Fibroblast of villous mesenchyme (primary cell): ENCODE results near the gene SPACA6. TPM values are rescaled to one million over a fixed set of nuclear protein-coding genes. Genes with fewer than 3 reads are reported as not detected.
A peak's percentile ranks its signal among the peaks of the same experiment; 100 is the strongest.

Experiments used
- DNase-seq: peaks from one replicate; pipeline ENCODE4 v3.0.0-alpha.2; 2010; ENCODE audit warnings: low read depth
- H3K4me3 ChIP-seq: 2 replicates; pipeline ENCODE4 v1.5.1; 2011; ENCODE audit warnings: low read depth, mild to moderate bottlenecking, low read length
- total RNA-seq: library from RNA; depleted of rRNA; stranded (reverse); fragments of >200 nt; gene quantifications from 2 replicates; pipeline ENCODE4 v1.2.3, GENCODE V29; 2012
- TF ChIP-seq, protein P1 (sequence below): IDR thresholded peaks from 2 replicates; pipeline ENCODE4 v1.5.1; 2012; ENCODE audit warnings: low read depth, mild to moderate bottlenecking, low read length; ENCODE audit not compliant: insufficient read depth

SPACA6 gene
- total RNA-seq, 1 donor: 10.8 TPM

DNA sequence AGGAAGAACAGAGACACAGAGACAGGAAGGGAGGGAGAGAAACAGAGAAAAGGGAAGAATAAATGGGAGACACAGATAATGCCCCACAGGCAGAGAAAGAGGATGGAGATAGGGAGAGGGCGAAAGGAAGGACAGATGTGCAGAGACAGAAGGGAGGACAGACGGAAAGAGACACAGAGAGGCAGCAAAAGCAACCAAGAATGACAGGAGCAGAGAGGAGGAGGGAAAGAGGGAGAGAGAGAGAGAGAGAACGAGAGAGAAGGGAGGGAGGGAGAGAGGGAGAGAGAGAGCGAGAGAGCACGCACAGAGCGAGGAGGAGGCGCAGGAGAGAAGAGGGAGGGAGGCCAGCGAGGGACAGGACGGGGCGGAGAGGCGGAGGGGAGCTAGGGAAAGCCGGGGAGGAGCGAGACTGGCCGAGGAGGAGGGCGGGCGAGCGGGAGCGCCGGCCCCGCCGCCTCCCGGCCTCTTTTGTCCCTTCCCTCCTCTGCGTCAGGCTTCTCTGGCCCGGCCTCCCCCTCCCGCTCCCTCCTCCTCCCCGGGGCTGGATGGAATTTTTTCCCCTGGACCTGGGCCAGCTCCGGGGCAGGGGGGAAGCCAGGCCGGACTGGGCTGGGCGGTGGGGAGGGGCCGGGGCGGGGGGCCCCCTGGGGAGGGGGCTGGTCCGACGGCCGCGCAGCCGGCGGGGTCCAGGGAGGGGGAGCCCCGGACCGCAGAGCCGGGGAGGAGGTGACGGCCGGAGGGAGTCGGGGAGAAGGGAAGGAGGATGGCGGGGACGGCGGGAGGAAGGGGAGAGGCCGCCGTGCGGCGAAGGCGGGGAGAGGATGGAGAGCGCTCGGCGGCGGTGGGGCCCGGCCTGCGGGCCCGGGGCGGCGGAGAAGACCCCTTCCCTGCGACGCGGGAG, 4.2 kb upstream of the SPACA6 start:
- TF ChIP-seq, protein P1, sequence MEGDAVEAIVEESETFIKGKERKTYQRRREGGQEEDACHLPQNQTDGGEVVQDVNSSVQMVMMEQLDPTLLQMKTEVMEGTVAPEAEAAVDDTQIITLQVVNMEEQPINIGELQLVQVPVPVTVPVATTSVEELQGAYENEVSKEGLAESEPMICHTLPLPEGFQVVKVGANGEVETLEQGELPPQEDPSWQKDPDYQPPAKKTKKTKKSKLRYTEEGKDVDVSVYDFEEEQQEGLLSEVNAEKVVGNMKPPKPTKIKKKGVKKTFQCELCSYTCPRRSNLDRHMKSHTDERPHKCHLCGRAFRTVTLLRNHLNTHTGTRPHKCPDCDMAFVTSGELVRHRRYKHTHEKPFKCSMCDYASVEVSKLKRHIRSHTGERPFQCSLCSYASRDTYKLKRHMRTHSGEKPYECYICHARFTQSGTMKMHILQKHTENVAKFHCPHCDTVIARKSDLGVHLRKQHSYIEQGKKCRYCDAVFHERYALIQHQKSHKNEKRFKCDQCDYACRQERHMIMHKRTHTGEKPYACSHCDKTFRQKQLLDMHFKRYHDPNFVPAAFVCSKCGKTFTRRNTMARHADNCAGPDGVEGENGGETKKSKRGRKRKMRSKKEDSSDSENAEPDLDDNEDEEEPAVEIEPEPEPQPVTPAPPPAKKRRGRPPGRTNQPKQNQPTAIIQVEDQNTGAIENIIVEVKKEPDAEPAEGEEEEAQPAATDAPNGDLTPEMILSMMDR: peak; percentile 12
- peak overlapping the region; percentile 97 for H3K4me3 ChIP-seq
- peak; percentile 96 for DNase-seq

DNA sequence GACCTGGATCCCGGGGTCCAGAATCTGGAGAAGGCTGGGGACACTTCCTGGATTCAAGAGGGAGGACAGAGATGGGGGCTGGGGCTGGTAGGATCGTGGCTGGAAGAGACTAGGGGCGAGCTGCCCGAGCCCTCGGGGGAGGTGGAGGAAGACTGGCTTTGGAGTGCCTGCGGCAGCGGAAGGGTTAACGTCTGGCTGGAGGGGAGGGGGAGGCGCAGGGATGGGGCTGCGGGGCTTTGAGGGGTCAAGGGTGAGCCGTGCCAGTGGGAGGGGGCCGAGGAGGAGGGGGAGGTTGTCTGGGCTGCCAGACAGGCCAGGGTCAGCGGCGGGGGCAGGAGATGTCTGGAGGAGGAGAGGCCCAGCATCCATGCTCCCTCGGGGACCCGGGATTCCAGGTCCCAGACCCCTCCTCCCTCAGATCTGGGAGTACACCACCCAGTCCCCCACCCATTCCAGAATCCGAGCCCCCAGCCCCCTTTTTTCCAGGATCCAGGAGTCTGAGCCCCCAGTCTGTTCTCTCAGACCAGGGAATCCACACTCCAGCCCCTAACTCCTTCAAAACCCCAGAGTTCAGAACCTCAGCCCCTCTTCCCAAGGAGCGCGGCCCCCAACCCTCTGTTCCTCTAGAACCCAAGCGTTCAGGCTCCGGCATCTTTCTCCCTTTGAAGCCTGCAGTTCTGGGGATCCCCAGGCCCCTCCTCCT, 3.2 kb upstream of the SPACA6 start:
- TF ChIP-seq, protein P1: no peak
- peak overlapping the region; percentile 97 for H3K4me3 ChIP-seq
- peak; percentile 82 for DNase-seq

DNA sequence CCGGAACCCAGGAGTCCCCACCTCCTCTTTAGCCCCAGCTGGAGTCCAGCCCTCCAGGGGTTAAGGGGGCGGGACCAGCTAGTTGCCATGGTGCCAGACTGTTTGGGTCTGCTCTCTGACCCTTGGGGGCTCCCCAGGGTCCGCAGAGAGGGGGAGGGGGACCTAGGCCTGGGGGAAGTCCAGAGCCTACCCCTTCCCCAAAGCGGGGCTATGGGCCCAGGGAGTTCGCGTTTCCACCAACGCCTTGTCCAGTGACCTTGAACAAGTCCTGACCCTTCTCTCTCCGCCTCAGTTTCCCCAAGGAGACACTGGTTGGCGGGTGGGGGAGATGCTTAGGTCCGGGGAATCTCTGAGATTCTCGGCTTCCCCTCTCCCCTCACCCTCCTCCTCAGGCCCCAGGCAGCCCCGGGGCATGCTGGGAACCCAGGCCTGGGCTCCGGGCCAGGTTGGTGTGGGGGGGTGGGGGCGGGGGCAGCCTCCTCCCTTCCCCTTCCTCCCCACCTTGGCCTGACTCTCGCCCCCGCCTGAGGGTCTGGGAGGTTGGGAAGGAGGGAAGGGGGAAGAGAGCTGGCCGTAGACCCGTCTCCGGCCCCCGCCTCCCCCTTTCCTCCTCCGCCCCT, 2.6 kb upstream of the SPACA6 start:
- H3K4me3 ChIP-seq: peak overlapping the region; percentile 97
- DNase-seq: peak; percentile 75
- TF ChIP-seq, protein P1: no peak

DNA sequence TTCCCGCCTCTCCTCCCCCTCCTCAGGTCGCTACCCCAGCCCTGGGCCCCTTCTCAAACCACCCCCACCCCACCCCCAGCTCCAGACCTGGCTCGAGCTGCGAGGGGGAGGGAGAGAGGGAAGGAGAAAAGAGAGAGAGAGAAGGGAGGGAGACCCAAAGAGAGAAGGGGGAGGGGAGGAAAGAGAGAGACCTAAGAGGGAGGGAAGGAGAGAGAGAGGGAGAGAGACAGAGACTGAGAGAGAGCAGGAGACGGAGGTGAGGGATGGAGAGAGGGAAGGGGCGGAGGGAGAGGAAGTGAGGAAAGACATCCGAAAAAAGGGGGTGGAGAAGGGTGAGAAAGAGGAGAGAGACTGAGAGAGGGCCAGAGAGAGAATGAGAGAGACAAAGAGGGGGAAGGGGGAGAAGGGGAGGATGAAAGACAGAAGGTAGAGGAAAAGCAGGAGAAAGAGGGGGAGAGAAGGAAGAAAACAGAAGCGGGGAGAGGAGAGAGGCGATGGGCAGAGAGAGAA, 2.0 kb upstream of the SPACA6 start:
- peak; percentile 63 for DNase-seq
- TF ChIP-seq, protein P1: no peak
- H3K4me3 ChIP-seq: peak overlapping the region; percentile 97

DNA sequence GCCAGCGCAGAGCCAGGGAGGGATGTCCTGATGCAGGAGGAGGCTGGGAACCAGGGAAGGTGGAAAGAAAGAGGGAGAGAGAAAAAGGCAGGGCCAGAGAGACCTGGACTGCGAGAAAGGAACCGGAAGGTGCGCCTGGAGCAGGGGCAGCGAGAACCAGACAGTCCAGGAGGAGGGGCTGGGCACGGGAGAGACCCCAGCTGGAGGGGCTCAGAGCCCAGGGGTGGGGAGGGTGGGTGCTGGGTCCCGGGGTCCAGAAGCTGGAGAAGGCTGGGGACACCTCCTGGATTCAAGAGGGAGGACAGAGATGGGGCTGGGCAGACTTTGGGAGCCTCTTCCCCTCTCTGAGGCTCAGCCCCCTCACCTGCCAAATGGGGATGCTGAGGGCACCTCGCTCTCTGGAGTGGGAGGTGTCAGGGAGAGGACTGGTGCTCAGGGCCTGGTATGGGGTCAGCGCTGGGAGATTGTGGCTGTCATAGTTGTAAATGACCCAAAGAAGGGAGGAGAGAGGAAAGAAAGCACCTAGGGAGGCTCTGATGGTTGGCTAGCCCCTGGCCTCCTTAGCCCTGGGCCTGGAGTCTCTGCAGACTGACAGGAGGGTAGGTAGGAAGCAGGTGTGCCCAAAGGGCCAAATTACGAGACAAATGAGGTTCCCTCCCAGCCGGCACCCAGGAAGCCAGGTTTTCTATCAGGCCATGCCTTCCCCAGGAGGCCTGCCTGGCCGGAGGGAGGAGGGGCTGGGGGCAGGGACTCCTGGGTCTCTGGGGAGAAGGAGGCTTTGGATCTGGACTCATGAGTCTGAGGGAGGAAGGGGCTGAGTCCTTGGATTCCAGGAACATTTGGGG, 1.3 kb upstream of the SPACA6 start:
- H3K4me3 ChIP-seq: peak overlapping the region; percentile 97

More for the DNA sequence above, 1.3 kb upstream of the SPACA6 start:
- TF ChIP-seq, protein P1: no peak
- DNase-seq: no peak
